Mesenteric fat pad (tissue), 1 donor: Measurements from ENCODE around the gene B3GLCT. TPM values are rescaled to one million over a fixed set of nuclear protein-coding genes. Genes with fewer than 3 reads are reported as not detected.
"Not testable (repeated sequence)": the region's sequence is repeated elsewhere in the genome, so short reads cannot be mapped to it uniquely, and the experiment has no call there.

Experiments used
- DNase-seq: peaks from one replicate; pipeline ENCODE4 v3.0.0-alpha.2; 2020; ENCODE audit warnings: low spot score
- long read RNA-seq: library from polyadenylated mRNA; unstranded; transcript quantifications from one replicate; pipeline ENCODE4 v2.0.0, GENCODE V29; 2020
- total RNA-seq: library from RNA; stranded (reverse); fragmentation: NEBNext Ultra II Directional; extraction: Animal tissue kit (Norgen Biotek cat#: 25700); gene quantifications from one replicate; pipeline ENCODE4 v1.2.1, GENCODE V29; 2021
- donor health status: DM: yes; HTN: yes; CAD: no.

B3GLCT gene
- total RNA-seq: 4.7 TPM
- long read RNA-seq, full-length matches to known transcripts: 2 of 6 reads
- long read RNA-seq, partial matches to known transcripts: 1 of 6 reads
- long read RNA-seq, other reads (novel, unspliced or antisense): 3 of 6 reads

DNA sequence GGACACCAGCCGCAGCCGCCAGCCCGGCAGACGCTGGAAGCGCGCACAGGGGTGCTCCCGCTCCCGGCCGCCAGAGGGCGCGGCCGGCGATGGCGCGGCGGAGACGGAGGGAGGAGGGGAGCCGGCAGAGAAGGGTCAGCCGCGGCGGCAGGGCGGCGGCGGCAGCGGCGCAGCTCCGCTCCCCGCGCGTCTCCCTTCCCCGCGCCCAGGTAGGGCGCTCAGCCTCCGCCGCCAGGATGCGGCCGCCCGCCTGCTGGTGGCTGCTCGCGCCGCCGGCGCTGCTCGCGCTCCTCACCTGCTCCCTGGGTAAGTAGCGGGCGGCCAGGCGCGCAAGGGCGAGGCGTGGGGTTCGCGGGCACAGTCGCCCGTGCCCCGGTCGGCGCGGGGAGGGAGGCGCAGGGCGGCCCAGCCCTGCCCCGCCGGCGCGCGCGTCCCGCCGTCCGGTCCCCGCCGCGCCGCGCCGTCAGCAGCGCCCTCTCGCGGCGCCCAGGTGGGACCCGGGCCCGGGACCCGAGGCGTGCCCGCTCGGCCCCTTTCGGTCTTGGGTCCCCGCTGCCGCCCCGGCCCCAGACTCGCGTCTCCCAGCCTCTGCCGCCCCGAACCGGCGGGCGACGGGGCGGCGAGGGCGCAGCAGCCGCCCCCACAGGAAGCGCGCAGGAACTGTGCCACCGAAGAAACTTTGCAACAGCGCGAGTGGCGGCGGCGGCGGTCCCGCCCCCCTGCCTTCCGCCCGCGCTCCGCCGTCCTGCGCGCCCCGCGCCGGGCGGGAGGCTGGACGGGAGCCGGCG, at the start of gene B3GLCT:
TSS of gene B3GLCT (plus strand) at position 127 of the 788 bp plus-strand sequence. CDS start at position 237, 110 bp downstream.
- peak; percentile 94 for DNase-seq

DNA sequence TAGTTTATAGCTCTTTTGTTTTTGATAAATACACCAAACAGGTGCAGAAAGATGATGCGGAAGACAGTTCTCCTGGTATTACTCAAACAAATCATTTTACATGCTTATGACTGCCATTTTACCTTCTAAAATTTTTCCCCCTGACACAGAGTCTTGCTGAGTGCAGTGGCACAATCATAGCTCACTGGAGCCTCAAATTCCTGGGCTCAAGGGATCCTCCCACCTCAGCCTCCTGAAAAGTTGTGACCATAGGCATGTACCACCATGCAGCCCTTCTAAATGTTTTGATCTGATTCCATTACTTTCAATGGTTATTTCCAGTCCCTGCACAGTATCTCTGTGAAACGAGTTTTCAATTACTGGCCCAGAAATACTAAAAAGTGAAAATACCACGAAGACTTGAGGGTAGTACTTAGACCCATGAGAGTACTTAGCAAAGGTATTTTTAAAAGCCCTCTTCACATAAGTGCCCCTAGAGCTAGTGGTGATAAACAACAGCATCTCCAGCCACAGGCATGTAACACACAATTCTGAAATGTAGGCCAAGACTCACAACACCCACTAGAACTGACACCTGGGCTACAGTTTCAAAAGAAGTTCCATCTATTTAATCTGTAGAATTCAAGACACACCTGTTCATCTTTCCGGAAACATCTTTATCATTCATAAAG, 49.3 kb upstream of the B3GLCT start:
- DNase-seq: no peak

DNA sequence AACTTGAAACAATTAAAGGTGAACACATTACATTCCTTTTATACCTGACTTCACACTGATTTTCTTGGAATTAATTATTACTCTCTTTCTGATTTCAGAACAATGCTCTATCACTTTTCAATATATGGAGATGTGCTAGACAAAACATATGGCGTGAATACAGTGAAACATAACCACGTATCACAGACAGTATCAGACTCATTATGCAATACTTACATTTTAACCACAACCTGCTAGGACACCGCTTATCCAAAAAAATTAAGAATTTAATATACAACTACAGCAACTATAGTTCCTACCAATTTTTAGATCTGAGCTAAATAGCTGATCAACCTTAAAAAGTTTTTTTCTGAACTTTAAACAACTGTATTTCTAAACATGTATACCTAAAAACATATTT, 47.9 kb upstream of the B3GLCT start:
- DNase-seq: no peak

- no peak for DNase-seq
Measured at GRCh38 chr13:31154939-31155338, 44.8 kb upstream of the B3GLCT start.

DNA sequence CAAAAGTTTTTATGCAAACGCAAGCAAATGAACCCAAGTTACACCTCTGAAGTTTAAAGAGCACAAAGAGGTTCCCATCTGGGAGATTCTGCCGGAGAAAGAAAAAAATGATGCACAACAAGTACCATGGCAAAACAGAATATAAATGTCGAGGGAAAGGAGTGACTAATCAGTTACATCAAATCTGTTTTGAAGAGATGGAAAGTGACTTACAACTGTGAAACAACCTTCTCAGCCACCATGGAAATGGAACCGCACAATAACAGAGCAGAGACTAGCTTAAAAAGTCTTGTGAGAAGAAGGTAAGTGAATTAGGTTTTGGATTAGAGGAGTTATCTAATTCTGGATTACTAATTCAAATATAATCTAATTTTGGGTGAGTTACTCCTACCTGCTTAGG, 40.5 kb upstream of the B3GLCT start:
- no peak for DNase-seq

- DNase-seq: peak; percentile 94
Measured at GRCh38 chr13:31160857-31161556, 38.8 kb upstream of the B3GLCT start.

- peak; percentile 100 for DNase-seq
Measured at GRCh38 chr13:31161557-31162150, 38.1 kb upstream of the B3GLCT start, which contains the start of gene HSPH1. TSS of gene HSPH1 (minus strand) at chr13:31161904. CDS start at chr13:31161582, 322 bp downstream.

- peak; percentile 96 for DNase-seq
Measured at GRCh38 chr13:31162151-31163008, 37.4 kb upstream of the B3GLCT start.

DNA sequence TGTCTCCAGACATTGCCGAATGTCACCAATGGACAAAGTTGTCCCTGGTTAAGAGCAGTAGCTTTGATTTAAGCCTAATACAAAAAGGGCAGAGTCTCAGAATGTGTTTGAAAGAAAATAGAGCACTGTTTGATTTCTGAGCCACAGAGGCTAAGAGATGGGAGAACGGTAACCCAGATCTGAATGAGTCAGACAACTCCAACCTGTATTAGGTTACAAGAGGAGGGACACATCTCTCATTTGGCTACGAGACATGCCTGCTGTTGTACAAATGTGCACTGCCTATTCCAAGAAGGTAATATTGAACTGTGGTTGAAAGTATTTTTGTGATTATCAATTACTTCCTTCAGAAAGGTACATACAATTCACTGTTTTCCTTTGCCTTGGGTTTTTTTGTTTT, 33.2 kb upstream of the B3GLCT start:
- DNase-seq: no peak

DNA sequence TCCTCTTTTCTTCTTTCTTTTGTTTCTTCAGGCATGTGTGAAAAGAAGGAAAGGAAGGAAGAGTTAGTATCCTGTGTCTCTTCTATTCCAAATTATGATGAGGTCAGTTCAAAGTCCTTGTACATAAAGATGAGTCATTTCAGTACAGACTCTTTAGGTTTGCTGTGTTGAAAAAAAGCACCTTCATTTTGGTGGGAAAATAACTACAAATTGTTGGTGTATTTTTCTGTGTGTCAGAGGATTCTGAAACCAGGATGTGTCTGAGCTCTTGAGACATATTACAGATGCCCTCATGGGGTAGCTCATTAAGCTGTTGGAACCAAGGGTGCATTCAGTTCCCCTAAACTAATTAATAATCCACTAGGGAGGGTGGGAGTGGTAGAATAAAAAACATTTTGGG, 32.3 kb upstream of the B3GLCT start:
- DNase-seq: no peak

DNA sequence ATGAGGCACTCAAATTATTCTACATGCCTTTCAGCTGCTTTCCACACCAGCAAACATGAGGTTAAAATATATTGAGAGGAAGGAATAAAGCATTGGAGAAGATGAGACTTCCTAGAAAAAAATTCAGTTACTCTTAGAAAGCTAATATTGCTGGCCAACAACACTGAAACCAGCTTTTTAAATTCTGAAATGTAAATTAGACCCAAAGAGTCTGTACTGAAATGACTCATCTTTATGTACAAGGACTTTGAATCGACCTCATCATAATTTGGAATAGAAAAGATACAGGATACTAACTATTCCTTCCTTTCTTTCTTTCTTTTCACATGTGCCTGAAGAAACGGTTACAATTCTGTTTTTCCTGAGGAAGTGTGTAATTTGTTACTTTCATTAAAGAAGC, 31.6 kb upstream of the B3GLCT start:
- DNase-seq: no peak

- DNase-seq: no peak
Measured at GRCh38 chr13:31168736-31169135, 31.0 kb upstream of the B3GLCT start.

DNA sequence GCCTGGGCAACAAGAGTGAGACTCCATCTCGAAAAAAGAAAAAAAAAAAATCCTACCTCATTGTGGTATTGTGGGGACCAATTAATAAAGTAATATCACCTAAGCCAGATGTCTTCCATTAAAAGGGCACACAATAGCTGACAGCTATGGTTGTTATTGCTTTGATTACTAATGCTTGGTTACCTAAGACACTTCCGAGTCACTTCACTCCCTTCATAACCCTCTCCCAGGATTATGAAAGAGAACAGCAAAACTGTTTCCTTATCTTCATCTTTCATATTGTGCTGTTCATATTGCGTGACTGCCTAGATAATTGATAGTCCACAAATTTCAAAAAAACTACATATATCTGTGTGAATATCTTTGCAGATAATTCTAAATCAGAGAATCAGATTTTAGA, 27.8 kb upstream of the B3GLCT start:
- no peak for DNase-seq

GRCh38 chr13:31172535-31172934, 27.2 kb upstream of the B3GLCT start:
- no peak for DNase-seq

DNA sequence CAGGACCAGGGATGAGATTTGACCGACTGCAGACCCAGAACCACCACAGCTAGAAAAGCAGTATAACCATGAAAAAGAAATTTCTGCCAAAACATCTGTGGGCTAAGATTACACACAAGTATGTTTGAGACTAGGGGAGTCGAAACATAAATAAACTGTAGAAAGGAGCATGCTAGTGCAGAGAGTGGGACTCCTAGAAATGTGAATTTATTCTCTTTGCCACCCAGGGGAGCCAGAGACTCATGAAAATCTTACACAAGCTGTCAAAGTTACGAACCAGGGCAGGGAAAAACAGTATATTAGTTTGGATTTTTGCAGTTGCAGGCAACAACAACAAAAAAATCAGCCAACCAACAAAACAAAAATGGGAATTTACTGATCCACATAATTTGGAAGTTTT, 25.8 kb upstream of the B3GLCT start:
- no peak for DNase-seq

- no peak for DNase-seq
Measured at GRCh38 chr13:31175847-31176532, 23.8 kb upstream of the B3GLCT start.

- not testable (repeated sequence) for DNase-seq
Measured at GRCh38 chr13:31177813-31178495, 21.8 kb upstream of the B3GLCT start.

DNA sequence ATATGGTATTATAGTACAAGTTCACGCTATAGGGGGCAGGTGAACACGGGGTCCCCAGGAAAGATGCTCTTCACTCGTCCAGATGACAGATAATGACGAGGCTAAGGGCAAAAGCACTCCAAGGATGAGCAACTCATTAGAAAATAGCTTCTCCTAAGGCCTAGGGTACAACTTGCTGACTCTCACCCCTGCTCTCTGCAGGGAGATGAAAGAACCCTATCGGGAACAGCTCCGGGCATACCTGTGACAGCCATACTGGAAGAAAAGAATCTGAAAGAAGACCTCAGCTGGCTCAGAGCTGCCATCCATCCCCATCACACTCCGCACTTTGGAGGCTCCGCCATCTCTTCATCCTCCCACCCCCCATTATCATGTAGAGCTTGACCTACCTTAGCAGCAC, 20.5 kb upstream of the B3GLCT start:
- DNase-seq: no peak

GRCh38 chr13:31179754-31180153, 20.0 kb upstream of the B3GLCT start:
- no peak for DNase-seq
